Calu3 (cell line): Measurements from ENCODE around the gene MSI2. TPM values are rescaled to one million over a fixed set of nuclear protein-coding genes. Genes with fewer than 3 reads are reported as not detected.

Experiments
- BruUV-seq: library from RNA; stranded (reverse); fragments of 400-500 nt; replicated peaks from 2 replicates; lab custom pipeline; 2021; lab: Mats Ljungman, UMichigan
- CTCF ChIA-PET: fragments of 300-600 bp; sonication (Branson Sonifier 250); formaldehyde crosslinking; loops from one replicate; lab custom pipeline; 2022; ENCODE audit warnings: antibody characterized with exemption; lab: Charles Lee
- DNase-seq: peaks from one replicate; pipeline ENCODE4 v3.0.0; 2022
- H3K27ac Mint-ChIP-seq: one replicate; pipeline ENCODE4 v1.8.0; 2022; ENCODE audit warnings: mixed read lengths; ENCODE audit not compliant: unreplicated experiment
- H3K27me3 Mint-ChIP-seq: one replicate; pipeline ENCODE4 v1.8.0; 2022; ENCODE audit warnings: mixed read lengths; ENCODE audit not compliant: unreplicated experiment
- H3K36me3 Mint-ChIP-seq: one replicate; pipeline ENCODE4 v1.8.0; 2022; ENCODE audit warnings: mild to moderate bottlenecking, moderate library complexity, mixed read lengths; ENCODE audit not compliant: insufficient read depth, unreplicated experiment
- H3K4me1 Mint-ChIP-seq: one replicate; pipeline ENCODE4 v1.8.0; 2022; ENCODE audit warnings: mild to moderate bottlenecking, low read depth, mixed read lengths; ENCODE audit not compliant: unreplicated experiment
- H3K4me3 Mint-ChIP-seq: one replicate; pipeline ENCODE4 v1.8.0; 2022; ENCODE audit warnings: mild to moderate bottlenecking, low read depth, moderate library complexity, mixed read lengths; ENCODE audit not compliant: unreplicated experiment
- H3K9me3 Mint-ChIP-seq: one replicate; pipeline ENCODE4 v1.8.0; 2022; ENCODE audit warnings: low read depth, mixed read lengths; ENCODE audit not compliant: unreplicated experiment
- CTCF ChIP-seq: fragments of 200-600 bp; IDR thresholded peaks from one replicate; pipeline ENCODE4 v1.8.0; 2022; ENCODE audit warnings: antibody characterized with exemption; ENCODE audit not compliant: unreplicated experiment
- intact Hi-C: fragments of 100-400 bp; cut with micrococcal nuclease; formaldehyde crosslinking; loops from one replicate; pipeline ENCODE4 v1.10.0; 2022; ENCODE audit not compliant: unreplicated experiment
- total RNA-seq: library from RNA; stranded (reverse); gene quantifications from 2 replicates; pipeline ENCODE4 v1.2.3, GENCODE V29; 2022

MSI2 gene
- total RNA-seq, 1 experiment from 2014 or later: 66.4 TPM

- DNase-seq: no peak
- no peak for TF ChIP-seq CTCF
- Mint-ChIP-seq H3K27ac (no peak overlapping the region), H3K9me3 (no peaks in the 10 kb centered on the region), H3K36me3 (no peaks in the 10 kb centered on the region), H3K4me1 (no peaks in the 10 kb centered on the region), H3K4me3 (no peak overlapping the region), H3K27me3 (no peaks in the 10 kb centered on the region)
- CTCF ChIA-PET: no interaction called here
- no TSS peak for BruUV-seq
- intact Hi-C loops: no loop called here
Measured at GRCh38 chr17:57533684-57534305, 277.5 kb downstream of the MSI2 start.

- BruUV-seq: no TSS peak
- Mint-ChIP-seq H3K27ac (no peak overlapping the region), H3K4me1 (no peaks in the 10 kb centered on the region), H3K4me3 (no peak overlapping the region), H3K27me3 (no peaks in the 10 kb centered on the region), H3K9me3 (no peaks in the 10 kb centered on the region), H3K36me3 (no peaks in the 10 kb centered on the region)
- DNase-seq: no peak
- CTCF ChIA-PET: no interaction called here
- intact Hi-C loops: no loop called here
- no peak for TF ChIP-seq CTCF
Measured at GRCh38 chr17:57534863-57535248, 278.5 kb downstream of the MSI2 start.

- Mint-ChIP-seq H3K27ac (no peak overlapping the region), H3K4me1 (no peaks in the 10 kb centered on the region), H3K4me3 (no peak overlapping the region), H3K27me3 (no peaks in the 10 kb centered on the region), H3K36me3 (no peaks in the 10 kb centered on the region), H3K9me3 (no peaks in the 10 kb centered on the region)
- no peak for DNase-seq
- CTCF ChIA-PET: interaction anchor here (0.7 kb wide), 1 partner anchor 747 kb away, joined by 5 read pairs; no protein-coding TSS in a partner anchor
- intact Hi-C loops: no loop called here
- BruUV-seq: no TSS peak
- TF ChIP-seq CTCF: no peak
Measured at GRCh38 chr17:57535249-57535966, 279.1 kb downstream of the MSI2 start.

GRCh38 chr17:57536289-57536688 is 280.0 kb downstream of the MSI2 start:
- no TSS peak for BruUV-seq
- no peaks in the 10 kb centered on the region for H3K4me1 Mint-ChIP-seq
- H3K27ac Mint-ChIP-seq: no peak overlapping the region
- H3K27me3 Mint-ChIP-seq: no peaks in the 10 kb centered on the region
- CTCF ChIA-PET: no interaction called here
- H3K4me3 Mint-ChIP-seq: no peak overlapping the region
- no peak for DNase-seq
- H3K36me3 Mint-ChIP-seq: no peaks in the 10 kb centered on the region
- TF ChIP-seq CTCF: no peak
- H3K9me3 Mint-ChIP-seq: no peaks in the 10 kb centered on the region
- intact Hi-C loops: no loop called here
